Tibial artery (tissue), 4 donors: ENCODE data around the gene SEMA3F.

Experiments
- DNase-seq, 2 donors: peaks; one replicate each; pipeline ENCODE4 v3.0.0-alpha.2; 2019
- H3K27ac ChIP-seq, 2 donors: fragments of 200-600 bp; sonication (generic) in 1 of 2; 1 replicate in 1 of 2; 2 replicates in 1 of 2; pipeline ENCODE4 v1.5.1; 2018 to 2019; ENCODE audit warnings: mild to moderate bottlenecking in 1 of 2
- H3K27me3 ChIP-seq, 2 donors: fragments of 200-600 bp; sonication (generic) in 1 of 2; one replicate each; pipeline versions ENCODE4 v1.5.1 to v1.6.0; 2016 to 2019
- H3K36me3 ChIP-seq, 3 donors: fragments of 200-600 bp; sonication (generic) in 2 of 3; one replicate each; pipeline ENCODE4 v1.5.1; 2016 to 2019; ENCODE audit warnings: mild to moderate bottlenecking in 2 of 3
- H3K4me1 ChIP-seq, 4 donors: fragments of 200-600 bp; sonication (generic) in 2 of 4; 1 replicate in 3 of 4; 2 replicates in 1 of 4; pipeline ENCODE4 v1.5.1; 2016 to 2019
- H3K4me3 ChIP-seq, 2 donors: fragments of 200-600 bp; sonication (generic) in 1 of 2; 1 replicate in 1 of 2; 2 replicates in 1 of 2; pipeline ENCODE4 v1.5.1; 2018 to 2019; ENCODE audit warnings: mild to moderate bottlenecking in 2 of 2
- H3K9me3 ChIP-seq, 3 donors: fragments of 200-600 bp; sonication (generic) in 1 of 3; one replicate each; pipeline ENCODE4 v1.5.1; 2016 to 2019
- intact Hi-C: fragments of 100-400 bp; cut with DNase I; formaldehyde crosslinking; loops from one replicate; pipeline ENCODE4 v1.15.0; 2023; ENCODE audit warnings: low total_unique reads
- TF ChIP-seq, protein P1 (sequence below), 2 experiments: fragments of 200-600 bp in 1 of 2; fragments of 450-650 bp in 1 of 2; IDR thresholded peaks; one replicate each; pipeline ENCODE4 v1.5.1; 2017 to 2019; ENCODE audit warnings: antibody characterized with exemption in 2 of 2, mild to moderate bottlenecking in 1 of 2, moderate library complexity in 1 of 2

Gene SEMA3F

DNA sequence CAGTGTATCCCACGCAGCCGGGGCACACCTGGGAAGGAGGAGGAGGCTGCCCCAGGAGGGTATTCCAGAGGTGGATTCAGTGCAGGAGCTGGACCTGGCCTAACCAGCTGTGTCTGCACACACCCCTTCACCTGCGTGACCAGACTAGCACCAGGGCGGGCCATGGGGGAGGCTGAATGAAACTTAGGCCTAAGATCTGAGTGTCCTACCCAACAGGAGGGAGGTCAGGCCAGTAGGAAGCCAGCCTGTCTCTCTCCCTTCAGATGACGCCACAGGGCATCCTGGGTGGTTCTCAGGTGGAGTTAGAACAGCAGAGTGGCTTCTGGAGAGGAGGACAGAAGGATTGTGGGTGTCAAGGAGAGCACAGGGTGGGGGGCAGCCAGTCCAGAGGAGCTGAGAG lies 3.4 kb upstream of the SEMA3F start:
- TF ChIP-seq, protein P1, sequence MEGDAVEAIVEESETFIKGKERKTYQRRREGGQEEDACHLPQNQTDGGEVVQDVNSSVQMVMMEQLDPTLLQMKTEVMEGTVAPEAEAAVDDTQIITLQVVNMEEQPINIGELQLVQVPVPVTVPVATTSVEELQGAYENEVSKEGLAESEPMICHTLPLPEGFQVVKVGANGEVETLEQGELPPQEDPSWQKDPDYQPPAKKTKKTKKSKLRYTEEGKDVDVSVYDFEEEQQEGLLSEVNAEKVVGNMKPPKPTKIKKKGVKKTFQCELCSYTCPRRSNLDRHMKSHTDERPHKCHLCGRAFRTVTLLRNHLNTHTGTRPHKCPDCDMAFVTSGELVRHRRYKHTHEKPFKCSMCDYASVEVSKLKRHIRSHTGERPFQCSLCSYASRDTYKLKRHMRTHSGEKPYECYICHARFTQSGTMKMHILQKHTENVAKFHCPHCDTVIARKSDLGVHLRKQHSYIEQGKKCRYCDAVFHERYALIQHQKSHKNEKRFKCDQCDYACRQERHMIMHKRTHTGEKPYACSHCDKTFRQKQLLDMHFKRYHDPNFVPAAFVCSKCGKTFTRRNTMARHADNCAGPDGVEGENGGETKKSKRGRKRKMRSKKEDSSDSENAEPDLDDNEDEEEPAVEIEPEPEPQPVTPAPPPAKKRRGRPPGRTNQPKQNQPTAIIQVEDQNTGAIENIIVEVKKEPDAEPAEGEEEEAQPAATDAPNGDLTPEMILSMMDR (IDR thresholded peaks at IDR 0.05) = no peak
- intact Hi-C loops = no loop called here
- DNase-seq = no peak
- H3K27me3 ChIP-seq = no peaks in the 10 kb centered on the region
- H3K9me3 ChIP-seq = no peaks in the 10 kb centered on the region
- H3K4me1 ChIP-seq = peaks cover 0 to 52% (median 26%) of the 10 kb centered on the region in 4 donors
- no peak overlapping the region for H3K4me3 ChIP-seq
- H3K36me3 ChIP-seq = no peaks in the 10 kb centered on the region
- H3K27ac ChIP-seq = no peak overlapping the region

GRCh38 chr3:50153782-50154475 lies 1.2 kb upstream of the SEMA3F start:
- Histone ChIP-seq H3K36me3 (no peaks in the 10 kb centered on the region), H3K4me3 (peak overlapping the region; percentile 54 to 58), H3K9me3 (no peaks in the 10 kb centered on the region), H3K4me1 (peaks cover 0 to 72% (median 47%) of the 10 kb centered on the region in 4 donors), H3K27me3 (no peaks in the 10 kb centered on the region), H3K27ac (peak overlapping the region in 1 of 2 donors; percentile 10)
- intact Hi-C loops = no loop called here
- TF ChIP-seq, protein P1 (IDR thresholded peaks at IDR 0.05) = no peak
- no peak for DNase-seq

DNA sequence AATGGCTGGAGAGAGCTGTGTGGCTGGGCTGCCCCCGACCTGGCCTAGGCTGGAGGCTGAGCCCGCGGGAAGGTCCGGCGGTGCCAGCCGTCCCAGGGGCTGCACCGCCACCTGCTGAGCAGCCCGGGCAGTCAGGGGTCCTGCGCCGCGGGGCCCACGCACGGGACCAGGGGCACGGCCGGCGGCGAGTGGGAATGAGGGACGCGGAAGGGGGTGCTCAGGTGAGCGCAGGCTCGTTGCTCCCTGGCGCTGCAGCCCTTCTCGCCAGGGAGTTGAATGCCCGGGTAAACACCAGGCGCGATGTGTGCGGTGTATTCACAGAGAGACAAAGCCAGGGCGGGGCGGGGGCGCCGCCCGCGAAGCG lies 666 bp upstream of the SEMA3F start:
- H3K27me3 ChIP-seq = no peaks in the 10 kb centered on the region
- no peaks in the 10 kb centered on the region for H3K36me3 ChIP-seq
- peaks cover 0 to 77% (median 52%) of the 10 kb centered on the region in 4 donors for H3K4me1 ChIP-seq
- no peak for DNase-seq
- TF ChIP-seq, protein P1 (IDR thresholded peaks at IDR 0.05) = peak in 1 of 2 experiments; percentile 19
- intact Hi-C loops = no loop called here
- peak overlapping the region; percentile 10 to 53 for H3K27ac ChIP-seq
- H3K9me3 ChIP-seq = no peaks in the 10 kb centered on the region
- peak overlapping the region; percentile 54 to 58 for H3K4me3 ChIP-seq

GRCh38 chr3:50155491-50155878 lies 361 bp downstream of the SEMA3F start:
- intact Hi-C loops = no loop called here
- no peak for DNase-seq
- H3K27me3 ChIP-seq = no peaks in the 10 kb centered on the region
- peak overlapping the region; percentile 54 to 58 for H3K4me3 ChIP-seq
- TF ChIP-seq, protein P1 (IDR thresholded peaks at IDR 0.05) = no peak
- peaks cover 0 to 79% (median 61%) of the 10 kb centered on the region in 4 donors for H3K4me1 ChIP-seq
- peak overlapping the region in 1 of 2 donors; percentile 53 for H3K27ac ChIP-seq
- H3K9me3 ChIP-seq = no peaks in the 10 kb centered on the region
- H3K36me3 ChIP-seq = peaks cover 0 to 7% (median 0%) of the 10 kb centered on the region in 3 donors

DNA sequence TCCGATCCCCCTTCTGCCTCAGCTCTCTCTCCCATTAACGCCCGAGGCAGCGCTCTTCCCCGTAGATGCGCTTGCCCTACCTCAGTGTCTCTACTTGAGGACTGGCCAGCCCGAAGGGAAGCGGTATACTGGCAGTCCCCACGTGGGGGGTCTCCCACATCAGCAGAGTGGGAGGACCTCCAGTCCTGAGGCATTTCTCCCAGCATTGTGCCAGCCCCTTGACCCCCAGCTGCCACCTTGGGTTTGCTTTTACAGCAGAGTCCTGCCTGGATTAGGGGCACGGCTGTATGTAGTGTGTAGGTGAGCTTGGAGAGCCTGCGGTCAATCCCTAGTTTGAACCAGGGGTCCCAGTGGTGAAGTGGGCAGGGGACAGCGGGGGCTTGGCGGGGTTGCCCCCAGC lies 767 bp downstream of the SEMA3F start:
- H3K27ac ChIP-seq = peak overlapping the region in 1 of 2 donors; percentile 87
- peaks cover 0 to 10% (median 0%) of the 10 kb centered on the region in 3 donors for H3K36me3 ChIP-seq
- intact Hi-C loops = no loop called here
- TF ChIP-seq, protein P1 (IDR thresholded peaks at IDR 0.05) = no peak
- no peaks in the 10 kb centered on the region for H3K27me3 ChIP-seq
- peaks cover 0 to 79% (median 62%) of the 10 kb centered on the region in 4 donors for H3K4me1 ChIP-seq
- peak overlapping the region; percentile 54 to 58 for H3K4me3 ChIP-seq
- no peak for DNase-seq
- no peaks in the 10 kb centered on the region for H3K9me3 ChIP-seq
